Urothelium cell line (cell line): ENCODE data around the gene ASB5.
"Not testable (repeated sequence)": the region's sequence is repeated elsewhere in the genome, so short reads cannot be mapped to it uniquely, and the experiment has no call there.

ENCODE experiments used
- DNase-seq: peaks from one replicate; pipeline ENCODE4 v3.0.0; 2011; ENCODE audit warnings: low spot score, mixed read lengths
- FAIRE-seq: peaks from 2 replicates; lab custom pipeline; 2011; peaks lifted over from hg19 to GRCh38; lab: Jason Lieb, UNC

The ASB5 gene

DNA sequence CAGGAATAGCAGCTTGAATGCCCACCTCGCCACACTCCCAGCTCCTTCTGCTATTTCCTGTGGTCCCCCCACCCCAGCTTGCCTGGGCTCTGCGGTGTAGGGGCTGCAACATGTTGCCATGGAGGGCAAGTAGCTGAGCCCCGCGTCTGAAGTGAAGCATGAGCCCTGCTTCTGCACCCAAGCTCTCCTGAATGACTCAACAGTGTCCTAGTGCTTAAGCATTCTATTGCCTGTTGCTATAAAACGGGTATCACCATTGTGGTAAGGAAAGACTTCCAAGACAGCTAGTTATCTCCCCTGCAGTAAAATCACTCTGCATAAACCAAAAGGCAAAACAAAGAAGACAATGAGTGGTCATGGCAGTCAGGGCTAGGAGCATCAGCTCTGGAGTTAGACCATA lies 42.3 kb downstream of the ASB5 start:
- FAIRE-seq (no peak), DNase-seq (no peak)

DNA sequence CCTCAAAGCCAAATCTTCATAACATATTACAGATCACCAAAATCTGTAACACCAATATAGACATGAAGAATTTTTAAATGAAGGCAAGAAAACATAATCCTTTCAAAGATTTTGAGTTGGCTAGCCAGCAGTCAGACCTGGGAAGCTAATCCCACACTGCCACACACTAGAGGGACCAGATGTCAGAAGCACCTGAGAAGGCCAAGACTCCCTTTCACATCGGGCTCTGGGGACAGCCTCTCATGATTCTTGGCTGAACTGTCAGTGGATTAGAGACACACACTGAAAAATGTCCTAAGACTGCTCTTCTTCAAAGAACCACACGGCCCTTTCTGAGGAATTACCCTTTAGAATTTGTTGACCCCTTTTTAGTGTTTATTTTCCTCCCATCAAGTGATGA lies 45.5 kb downstream of the ASB5 start:
- DNase-seq (no peak), FAIRE-seq (no peak)

DNA sequence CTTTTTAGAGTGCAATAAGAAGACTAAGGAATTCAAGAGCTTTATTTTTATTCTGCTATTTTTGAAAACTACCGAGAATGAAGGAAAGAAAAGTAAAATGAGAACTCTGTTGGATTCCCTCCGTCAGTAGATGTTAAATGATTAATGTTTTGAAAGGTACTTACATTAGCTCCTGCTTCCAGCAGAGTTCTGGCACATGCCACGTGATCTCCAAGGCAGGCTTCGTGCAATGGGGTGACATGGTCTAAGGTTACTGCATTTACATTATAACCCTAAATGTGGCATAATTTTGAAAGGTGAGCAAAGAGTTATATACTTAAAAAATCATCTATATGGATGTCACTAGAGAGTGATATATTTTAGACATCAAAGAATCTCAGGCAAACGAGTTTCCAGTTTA lies 46.9 kb downstream of the ASB5 start:
- FAIRE-seq (no peak), DNase-seq (no peak)

DNA sequence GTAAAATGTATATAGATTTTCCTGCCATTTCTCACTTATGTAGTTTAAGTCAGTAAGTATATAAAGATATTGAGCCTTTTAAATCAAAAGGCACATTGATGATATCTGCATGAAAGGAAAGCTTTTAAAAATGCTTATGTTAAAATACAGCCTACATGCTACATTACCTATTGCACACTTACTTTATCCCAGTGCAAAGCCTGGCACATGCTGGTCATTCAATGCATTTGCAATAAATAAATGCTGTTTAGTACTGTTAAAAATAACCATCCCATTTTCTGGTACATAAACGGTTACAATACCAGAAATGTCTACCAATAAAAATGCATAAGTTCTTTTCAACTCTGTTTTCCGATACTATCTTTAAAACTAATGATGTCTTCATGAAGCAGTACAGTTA lies 51.5 kb downstream of the ASB5 start:
- FAIRE-seq: no peak
- no peak for DNase-seq

DNA sequence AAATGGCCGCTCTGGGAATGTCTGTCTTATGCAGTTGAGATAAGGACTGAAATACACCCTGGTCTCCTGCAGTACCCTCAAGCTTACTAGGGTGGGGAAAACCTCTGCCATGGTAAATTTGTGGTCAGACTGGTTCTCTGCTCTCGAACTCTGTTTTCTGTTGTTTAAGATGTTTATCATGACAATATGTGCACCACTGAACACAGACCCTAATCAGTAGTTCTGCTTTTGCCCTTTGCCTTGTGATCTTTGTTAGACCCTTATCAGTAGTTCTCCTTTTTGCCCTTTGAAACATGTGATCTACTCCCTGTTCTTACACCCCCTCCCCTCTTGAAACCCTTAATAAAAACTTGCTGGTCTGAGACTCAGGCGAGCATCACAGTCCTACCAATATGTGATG lies 56.7 kb downstream of the ASB5 start:
- FAIRE-seq, DNase-seq: not testable (repeated sequence)

DNA sequence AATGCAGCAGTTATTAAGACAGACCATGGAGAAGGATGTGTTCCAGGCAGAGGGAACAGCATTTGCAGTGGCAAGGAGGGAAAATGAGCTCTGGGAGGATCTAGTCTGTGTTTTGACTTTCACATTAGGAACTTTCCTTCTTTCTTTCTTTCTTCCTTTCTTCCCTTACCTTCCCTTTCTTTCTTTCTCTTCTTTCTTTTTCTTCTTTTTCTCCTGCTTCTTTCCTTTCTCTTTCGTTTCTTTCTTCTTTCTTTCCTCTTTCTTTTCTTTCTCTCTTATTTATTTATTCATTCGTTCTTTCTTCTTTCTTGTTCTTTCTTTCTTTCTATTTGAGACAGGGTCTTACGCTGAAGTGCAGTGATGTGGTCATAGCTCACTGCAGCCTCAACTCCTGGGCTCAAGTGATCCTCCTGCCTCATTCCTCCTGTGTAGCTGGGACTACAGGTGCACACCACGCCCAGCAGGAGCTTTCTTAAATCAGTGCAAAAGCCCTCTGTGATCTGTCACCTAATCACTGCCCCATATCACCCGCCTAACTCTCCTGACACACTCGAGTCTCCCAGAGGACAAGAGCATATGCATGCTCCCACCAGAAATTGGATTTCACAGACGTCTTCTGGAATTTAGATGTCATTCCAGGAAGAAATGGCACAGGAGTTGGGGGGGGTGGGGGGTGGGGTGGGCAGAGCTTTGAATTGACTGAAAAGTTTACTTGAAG lies 58.3 kb downstream of the ASB5 start:
- no peak for FAIRE-seq
- no peak for DNase-seq

DNA sequence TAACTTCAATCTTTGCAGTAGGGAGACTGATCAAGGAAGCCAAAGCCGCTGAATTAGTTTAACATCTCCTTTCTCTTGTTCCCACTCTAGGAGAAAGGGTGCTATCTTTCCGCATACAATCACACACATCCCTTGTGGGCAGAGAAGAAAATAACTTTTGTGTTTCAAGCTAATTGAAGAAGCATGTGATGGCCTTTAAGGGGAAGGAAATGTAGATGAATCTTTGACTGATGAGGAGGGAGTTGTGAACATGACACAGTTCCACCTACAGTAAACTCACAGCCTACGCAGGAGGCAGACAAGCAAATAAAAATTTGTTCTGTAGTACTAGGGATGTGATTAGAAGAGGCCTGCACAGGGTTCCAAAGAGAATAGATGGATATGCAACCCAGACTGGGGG lies 58.9 kb downstream of the ASB5 start:
- FAIRE-seq: no peak
- no peak for DNase-seq

DNA sequence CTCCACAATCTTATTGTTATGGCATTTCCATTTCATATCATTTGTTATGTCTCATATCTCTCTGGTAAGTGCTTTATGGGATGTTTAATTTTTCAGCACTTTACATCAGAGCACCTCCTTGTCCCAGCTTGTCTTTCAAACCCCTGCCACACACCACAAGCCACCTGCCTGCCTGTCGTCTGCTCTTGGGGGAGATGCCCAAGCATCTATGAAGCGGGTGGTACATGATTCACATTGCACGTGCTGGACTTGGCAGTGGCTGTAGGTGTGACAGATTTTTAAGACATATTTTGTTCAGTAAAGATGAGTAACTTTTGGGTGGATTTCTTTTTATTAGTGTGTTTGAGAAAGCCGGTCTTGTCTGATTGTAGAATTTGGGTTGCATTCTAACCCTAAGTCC lies 59.5 kb downstream of the ASB5 start:
- DNase-seq (no peak), FAIRE-seq (no peak)

DNA sequence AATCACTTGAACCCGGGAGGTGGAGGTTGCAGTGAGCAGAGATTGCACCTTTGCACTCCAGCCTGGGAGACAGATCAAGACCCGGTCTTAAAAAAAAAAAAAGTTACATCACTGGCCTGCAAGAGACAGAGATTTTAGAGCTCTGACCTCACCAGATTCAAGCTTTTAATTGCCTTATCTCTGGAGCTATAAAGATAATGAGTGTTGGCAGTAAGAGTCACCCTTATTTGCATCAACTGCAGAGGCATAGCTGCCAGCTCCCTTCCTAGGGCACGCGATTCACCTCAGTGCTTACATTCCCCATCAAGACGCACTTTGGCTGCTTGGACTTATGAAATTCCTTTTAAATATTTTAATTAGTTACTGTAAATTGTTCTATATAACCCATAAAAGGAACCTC lies 61.2 kb downstream of the ASB5 start:
- no peak for FAIRE-seq
- no peak for DNase-seq

DNA sequence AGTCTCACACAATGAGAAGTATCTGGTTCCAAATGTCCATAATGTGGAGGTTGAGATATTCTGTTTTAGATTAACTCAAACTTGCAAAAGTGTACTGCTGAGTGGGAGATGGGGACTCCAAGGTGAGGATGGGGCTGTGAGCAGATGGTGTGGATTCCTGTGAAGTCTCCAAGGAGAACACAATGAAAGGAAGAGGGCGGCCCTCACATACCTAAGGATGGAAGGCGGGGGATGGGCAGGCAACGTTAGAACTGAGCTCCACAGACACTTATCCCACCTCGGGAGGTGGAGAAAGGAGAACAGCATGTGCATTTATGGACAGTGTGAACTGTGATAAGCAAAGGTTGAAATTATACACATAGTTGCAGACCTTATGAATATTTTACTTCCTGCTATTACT lies 63.7 kb downstream of the ASB5 start:
- no peak for DNase-seq

DNA sequence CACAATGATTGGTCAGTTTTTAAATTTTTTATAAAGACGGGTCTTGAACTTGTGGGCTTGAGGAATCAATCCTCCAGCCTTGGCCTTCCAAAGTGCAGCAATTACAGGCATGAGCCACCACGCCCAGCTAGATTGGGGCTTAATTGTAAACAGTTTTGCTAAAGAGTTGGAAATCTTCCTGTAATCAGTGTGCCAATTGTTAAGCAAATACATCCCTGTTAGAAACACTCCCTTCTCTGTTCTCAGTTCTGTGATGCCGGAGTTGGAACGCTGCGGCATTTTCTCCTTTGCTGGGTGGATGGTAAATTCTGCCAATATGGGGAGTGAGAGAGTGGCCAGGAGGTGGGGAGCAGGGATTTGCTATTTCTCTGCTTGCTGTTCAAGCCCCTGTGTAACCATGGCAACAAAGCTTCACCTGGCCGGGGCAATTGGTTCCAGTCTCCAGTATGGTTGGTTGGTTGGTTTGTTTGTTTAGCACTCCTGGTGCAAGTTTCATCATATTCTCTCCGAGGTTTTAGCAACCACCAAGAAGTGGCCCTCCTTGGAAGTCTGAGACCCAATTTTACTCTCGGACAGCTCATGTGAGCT lies 70.6 kb downstream of the ASB5 start:
- DNase-seq: no peak
- FAIRE-seq: no peak

More for the DNA sequence above, 63.7 kb downstream of the ASB5 start:
- FAIRE-seq: no peak

DNA sequence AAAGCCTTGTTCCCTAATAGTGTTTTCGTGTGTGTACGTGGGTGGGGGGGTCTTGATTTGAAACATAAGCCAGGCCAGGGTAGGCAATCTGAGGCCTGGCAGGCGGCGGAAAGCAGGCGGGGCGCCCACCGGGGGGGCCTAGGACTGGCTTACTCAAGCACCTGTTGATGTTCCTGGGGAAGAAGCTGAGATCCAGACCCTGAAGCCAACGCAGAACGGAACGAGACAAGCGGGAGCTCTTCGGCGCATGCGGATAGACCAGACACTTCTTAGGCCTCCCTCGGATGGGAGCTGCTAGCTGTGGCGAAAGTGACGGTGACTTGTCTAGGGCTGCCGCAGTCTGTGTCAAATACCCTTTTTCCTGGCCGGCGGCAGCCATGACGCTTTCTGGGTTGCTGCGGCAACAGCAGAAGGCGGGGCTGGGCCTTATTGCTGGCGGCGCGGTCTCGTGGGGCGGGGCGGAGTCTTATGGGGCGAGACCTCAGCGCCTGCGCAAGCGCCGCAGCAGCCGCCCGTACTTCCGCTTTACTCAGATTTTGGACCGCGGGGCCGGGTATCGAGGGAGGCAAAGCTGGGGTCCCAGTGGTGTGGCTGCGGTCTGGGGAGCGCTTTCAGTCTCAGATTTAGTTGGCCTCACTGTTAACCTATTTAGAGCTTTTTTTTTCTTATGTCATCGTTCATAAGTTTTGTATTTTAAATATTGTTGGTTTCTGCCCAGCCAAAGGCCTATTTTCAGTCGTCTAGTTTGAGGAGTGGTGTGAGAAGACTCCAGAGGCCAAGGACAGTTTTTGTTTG lies 73.6 kb downstream of the ASB5 start, which contains the start of gene SPATA4:
Gene SPATA4, minus strand, starts transcription at position 402 of the 795 bp plus-strand sequence. Its CDS starts 23 bp downstream, at position 379.
- peak; percentile 79 for FAIRE-seq
- peak; percentile 94 for DNase-seq

DNA sequence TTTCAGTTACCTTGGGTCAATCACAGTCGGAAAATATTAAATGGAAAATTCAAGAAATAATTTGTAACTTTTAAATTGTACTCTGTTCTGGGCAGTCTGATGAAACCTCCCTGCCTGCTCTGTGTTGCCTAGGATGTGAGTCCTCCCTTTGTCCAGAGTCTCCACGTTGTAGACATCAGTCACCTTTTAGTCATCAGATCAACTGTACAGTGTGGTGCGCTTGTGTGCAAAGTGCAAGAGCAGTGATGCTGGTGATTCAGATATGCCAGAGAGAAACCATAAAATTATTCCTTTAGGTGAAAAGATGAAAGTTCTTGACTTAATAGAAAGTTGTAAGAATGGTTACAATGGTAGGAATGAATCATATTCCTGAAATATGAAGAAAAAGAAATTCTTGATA lies 75.1 kb downstream of the ASB5 start:
- FAIRE-seq (no peak), DNase-seq (peak; percentile 7)

DNA sequence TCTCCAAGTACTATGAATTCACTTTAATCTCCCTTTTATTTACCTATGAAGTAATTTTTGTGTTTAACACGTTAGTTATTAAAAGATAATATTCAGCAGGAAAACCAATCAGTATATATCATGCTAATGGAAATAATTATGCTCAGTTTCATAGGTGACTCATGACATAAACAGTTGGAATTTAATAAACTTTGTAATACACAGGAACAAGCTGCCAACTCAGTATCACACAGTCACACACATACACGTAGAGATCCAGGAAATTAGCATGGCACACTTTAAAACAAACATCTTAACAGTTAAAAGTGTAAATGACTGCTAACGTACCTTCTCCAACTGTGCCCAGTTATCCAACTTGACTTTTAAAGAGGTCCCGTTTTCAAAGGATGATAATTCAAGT lies 75.9 kb downstream of the ASB5 start:
- FAIRE-seq (no peak), DNase-seq (no peak)

DNA sequence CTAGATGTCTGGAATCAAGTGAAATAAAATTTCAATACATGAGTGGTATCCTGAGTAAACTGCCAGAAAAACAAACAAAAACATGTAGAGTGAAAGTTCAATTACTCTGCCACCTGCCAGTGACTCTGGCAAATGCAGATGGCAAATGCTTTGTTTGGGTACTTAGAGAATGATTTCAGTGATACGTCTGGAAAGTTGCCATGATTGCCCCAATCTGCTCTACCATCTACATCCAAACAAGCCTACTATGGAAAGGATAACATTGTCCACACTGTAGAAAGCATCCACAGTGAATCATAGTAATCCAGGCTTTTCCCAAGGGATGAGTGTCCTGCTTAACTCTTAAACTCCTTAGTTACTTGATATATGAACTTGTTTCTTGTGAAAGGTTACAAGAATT lies 77.0 kb downstream of the ASB5 start:
- DNase-seq: no peak

DNA sequence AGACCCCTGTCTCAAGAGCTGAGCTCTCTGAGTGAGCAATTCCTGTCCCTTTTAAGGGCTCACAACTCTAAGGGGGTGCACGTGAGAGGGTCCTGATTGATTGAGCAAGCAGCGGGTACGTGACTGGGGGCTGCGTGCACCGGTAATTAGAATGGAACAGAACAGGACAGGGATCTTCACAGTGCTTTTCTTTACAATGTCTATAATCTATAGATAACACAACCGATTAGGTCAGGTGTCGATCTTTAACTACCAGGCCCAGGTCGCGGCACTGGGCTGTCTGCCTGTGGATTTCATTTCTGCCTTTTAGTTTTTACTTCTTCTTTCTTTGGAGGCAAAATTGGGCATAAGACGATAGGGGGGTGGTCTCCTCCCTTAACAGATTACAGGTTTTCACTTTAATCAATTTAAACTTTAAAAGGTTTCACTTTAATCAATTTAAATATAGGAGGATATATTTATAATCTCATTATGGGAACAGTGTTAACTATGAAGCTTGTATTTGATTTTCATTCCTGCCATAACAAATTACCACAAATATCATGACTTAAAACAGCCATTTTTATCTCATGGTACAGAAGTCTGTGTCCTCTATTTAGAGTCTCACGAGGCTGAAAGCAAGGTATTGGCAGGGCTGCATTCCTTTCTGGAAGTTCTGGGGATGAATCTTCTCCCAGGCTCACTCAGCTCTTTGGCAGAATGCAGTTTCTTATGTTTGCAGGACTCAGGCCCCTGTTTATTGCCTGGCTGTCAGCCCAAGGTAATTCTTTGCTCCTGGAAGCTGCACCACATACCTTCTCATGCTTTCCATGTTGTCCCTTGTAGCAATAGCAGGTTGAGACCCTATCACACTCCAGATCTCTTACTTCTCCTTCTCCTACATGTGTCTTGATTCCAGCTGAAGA lies 78.9 kb downstream of the ASB5 start:
- FAIRE-seq (no peak), DNase-seq (no peak)

More for the DNA sequence above, 77.0 kb downstream of the ASB5 start:
- no peak for FAIRE-seq

DNA sequence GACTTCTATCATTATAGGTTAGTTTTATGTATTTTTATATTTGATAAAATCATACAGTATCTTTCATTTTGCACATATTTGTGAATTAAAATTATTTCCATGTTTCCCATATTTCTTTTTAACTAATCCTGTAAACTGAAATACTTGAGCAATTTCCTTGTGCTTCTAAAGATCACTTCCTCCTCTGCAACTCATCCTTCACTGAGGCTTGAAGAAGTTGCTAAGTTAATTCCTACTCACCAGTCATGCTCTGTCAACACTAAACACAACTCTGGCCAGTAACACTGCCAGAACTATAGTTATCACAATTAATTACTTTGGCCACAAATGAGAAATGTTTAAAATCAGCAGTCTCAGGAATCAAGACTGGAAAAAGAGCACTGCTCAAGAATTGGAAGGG lies 80.4 kb downstream of the ASB5 start:
- no peak for DNase-seq

DNA sequence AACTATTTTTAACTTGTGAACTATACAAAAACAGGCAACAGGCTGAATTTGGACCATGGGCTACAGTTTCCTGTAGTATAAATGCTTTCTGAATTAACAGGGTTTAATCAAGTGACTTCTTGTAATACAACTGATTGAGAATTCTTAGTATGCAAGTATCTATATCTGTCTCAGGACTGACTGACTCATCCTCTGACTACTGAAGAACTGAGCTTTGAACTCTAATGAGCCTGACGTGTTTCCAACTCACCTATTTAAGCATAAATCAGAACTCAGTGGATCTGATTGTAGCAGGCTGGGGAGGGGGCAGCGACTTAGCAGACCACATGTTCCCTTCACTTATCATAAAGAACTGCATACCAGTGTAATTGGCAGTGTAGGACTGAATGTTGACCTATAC lies 81.4 kb downstream of the ASB5 start:
- no peak for FAIRE-seq

More for the DNA sequence above, 80.4 kb downstream of the ASB5 start:
- no peak for FAIRE-seq

DNA sequence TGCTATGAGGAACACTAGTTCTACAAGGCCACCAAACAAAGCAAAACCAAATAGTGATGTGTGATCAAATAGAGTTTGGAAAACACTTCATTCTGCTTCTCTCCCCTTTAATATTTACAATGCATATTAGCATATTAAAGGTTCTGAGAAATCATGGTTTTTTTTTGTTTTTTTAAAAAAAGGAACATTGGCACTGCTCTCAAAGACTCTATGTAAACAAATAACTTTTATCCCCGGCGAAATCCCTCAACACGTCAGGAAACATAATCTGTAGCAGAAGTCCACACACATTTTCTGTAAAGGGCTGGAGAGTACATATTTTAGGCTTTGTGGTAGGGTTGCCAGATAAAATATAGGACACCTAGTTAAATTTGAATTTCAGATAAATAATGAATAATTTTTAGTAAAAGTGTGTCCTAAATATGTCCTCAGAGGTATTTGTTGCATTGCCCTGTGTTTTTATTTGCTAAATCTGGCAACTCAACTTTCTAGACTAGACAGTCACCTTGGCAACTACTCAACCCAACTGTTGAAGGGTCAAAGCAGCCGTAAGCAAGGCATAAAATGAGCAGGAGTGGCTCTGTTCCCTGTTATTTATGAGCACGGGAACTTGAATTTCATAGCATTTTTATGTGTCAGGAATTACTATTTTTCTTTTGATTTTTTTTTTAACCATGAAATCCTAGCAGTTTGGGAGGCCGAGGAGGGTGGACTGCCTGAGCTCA lies 82.2 kb downstream of the ASB5 start:
- FAIRE-seq (no peak), DNase-seq (no peak)

More for the DNA sequence above, 81.4 kb downstream of the ASB5 start:
- DNase-seq: no peak

DNA sequence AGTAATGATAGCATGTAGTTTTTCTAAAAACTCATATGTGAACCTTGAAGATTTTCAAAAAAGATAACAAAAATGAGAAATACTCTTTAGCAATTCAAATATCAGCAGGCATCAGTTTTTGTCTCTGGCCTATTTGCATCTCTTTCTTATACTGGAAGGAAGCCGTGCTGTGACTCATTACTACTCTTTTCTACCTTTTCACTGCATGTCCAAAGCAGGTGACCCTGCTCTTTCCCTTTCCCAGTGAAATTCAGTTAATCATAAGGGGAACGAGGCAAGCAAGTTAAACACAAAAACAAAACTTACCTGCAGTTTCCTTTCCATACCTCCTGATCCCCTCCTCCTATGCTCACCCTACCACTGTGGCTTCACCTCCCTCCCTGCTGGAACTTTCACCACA lies 83.0 kb downstream of the ASB5 start:
- FAIRE-seq: no peak
- no peak for DNase-seq
